NCI-H748 (cell line): Measurements from ENCODE around the gene ADSS1.

Source experiments
- DNase-seq: peaks from one replicate; lab custom pipeline; 2025; ENCODE audit not compliant: unreplicated experiment; lab: John Stamatoyannopoulos, UW

Gene ADSS1

GRCh38 chr14:104687601-104688504 lies 36.2 kb upstream of the ADSS1 start:
- peak; percentile 55 for DNase-seq

- DNase-seq, result no peak
These were observed 35.4 kb upstream of the ADSS1 start for GRCh38 chr14:104688505-104689108.

DNA sequence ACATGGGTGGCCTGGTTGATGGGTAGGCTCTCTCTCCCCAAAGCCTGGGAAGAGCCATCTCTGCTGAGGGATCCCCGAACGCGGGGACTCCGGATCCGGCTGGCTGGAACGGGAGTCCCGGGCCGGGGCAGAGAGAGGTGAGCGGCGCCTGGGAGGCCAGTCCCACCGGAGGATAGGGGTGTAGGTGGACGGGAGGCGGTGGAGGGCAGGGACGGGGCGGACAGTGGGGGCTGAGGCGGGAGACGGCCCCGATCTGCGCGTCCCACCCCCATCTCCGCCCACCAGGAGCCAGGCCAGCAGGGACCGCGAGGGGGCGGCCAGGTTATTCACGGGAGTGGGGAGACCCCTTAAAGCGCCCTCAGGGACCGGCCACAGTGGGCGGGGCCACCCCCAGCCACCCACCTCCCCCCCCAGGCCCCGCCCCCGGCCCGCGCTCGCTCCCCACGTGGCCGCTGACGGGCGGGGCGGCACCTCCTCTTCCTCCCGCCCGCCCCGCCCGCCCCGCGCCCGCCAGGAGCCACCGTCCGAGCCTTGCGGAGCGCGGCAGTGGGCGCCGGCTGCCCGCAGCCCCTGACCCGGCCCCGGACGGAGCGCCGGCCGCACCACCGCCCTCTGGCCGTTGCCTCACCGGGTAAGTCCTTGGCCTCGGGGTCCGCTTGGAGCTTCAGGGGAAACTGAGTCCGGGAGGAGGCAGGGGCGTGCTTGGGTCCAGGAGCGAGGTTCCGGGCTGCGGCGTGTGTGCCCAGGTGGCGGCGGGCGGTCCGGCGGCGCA lies 34.7 kb upstream of the ADSS1 start, which contains the start of gene INF2:
INF2 (plus strand) TSS at position 510 of the 772 bp plus-strand sequence. CDS start 11,748 bp downstream, outside the sequence.
- peak; percentile 58 for DNase-seq

GRCh38 chr14:104689881-104690711 lies 33.9 kb upstream of the ADSS1 start:
- peak; percentile 31 for DNase-seq

DNA sequence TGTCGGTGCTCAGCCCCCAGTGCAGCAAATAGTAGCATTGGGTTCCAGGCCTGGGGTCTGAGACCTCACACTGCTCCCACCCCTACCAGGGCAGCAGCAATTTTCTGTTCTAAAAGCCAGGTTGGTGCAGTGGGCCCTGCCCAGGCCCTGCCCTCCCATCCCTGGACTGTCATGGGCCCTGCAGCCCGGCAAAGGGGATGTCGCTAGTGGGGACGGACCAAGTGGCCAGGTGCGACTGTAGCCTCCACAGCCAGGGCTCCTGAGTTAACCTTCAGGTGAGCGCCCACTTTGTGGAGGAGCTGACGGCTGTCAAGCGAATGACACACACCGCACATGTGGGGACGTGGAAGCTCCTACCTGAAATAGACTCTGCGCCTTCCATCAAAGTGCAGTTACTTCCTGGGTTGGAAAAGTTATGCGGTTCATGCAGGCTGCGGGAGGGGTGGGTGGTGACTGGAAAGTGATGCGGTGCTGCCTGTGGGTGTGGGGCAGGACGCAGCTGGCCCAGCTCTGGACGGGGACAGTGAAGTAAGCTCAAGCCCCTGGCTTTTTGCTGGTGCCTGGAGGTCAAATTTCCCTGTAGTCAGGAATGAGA lies 33.1 kb upstream of the ADSS1 start:
- no peak for DNase-seq

GRCh38 chr14:104691546-104692260 lies 32.3 kb upstream of the ADSS1 start:
- no peak for DNase-seq

GRCh38 chr14:104692261-104692938 lies 31.6 kb upstream of the ADSS1 start:
- DNase-seq, result no peak

GRCh38 chr14:104692939-104693315 lies 31.1 kb upstream of the ADSS1 start:
- DNase-seq, result no peak

DNA sequence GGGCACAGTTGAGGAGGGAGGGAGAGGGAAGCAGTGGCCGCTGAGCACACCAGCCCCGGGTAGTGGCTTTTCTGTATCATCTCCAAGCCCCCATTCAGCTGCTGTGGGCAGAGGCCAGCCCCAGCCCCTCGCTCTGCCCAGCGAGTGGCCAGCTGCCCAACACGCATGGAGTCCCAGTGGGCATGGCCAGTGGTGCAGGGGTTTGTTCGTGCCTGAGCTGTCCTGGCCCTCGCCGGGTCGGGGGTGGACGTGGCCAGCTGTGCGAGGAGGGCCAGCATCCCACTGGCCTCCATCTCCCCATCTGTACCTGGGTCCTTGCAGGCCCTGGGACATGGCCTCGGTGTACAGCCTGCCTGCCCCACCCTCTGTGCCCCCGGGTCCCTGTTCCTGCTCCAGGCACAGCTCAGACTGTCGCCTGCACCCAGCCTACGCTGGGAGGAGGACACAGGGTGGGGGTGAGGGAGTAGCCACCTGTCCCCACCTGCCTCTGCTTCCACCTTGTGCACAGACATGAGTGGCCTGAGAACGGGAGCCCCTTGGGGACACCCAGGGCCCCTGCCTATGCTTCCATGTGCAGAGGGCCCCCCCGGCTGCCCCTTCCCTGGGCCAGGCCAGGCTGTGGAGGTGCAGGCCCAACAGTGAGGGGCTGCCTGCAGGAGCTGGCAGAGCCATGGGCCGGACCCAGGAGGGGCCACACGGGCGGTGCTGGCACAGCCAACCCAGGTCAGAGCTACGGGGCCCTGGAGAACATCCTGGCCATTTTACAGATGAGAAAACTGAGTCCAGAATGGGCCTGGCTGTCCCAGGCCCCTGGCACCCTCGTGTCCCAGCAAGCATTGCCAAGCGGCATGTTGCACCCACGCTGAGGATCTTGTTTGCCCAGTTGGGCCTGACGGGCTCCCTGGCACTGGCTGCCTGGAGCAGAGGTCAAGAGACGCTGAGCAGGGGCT lies 30.3 kb upstream of the ADSS1 start:
- no peak for DNase-seq

- DNase-seq, result no peak
These were observed 29.5 kb upstream of the ADSS1 start for GRCh38 chr14:104694475-104694950.

- DNase-seq, result no peak
These were observed 28.9 kb upstream of the ADSS1 start for GRCh38 chr14:104694991-104695659.

- DNase-seq, result no peak
These were observed 28.4 kb upstream of the ADSS1 start for GRCh38 chr14:104695660-104696000.

GRCh38 chr14:104696671-104697316 lies 27.2 kb upstream of the ADSS1 start:
- DNase-seq, result no peak

- no peak for DNase-seq
These were observed 26.7 kb upstream of the ADSS1 start for GRCh38 chr14:104697317-104697703.

- peak; percentile 17 for DNase-seq
These were observed 26.0 kb upstream of the ADSS1 start for GRCh38 chr14:104697892-104698583.

DNA sequence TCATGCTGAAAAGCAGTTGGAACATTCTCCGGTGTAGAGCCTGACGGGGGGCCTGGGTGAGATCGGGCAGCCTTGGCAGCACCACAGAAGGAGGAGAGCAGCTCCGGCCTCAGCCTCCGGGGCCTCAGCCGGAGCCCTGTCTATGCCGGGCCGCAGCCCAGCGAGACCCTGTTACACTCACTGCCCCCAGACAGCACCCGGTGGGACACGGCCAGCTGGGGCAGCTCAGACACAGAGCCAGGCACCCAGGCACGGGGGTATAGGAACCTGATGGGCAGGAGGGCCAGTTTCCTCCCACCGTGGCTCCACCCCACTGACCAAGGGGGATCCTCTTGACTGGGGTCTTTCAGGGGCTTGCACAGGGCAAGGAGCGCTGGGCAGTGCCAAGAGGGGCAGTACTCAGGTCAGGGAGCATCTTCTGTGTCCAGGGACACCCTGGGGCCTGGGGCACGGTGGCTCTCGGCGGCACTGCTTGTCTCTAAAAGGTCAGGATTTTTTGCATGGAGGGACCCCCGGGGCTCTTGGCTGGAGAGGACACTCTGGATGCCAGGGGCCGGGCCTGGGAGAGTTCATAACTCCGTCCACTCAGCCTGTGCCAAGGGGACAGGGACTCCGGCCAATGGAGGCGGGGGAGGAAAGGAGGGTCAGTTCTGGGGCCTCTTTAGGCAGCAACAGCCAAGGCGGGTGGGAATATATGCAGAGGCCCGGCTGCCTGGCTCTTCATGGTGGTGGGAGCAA lies 25.2 kb upstream of the ADSS1 start:
- no peak for DNase-seq
